A204.1 (cell line): ENCODE measurements around the gene BTBD9.

ENCODE experiments used
- FAIRE-seq: peaks from 2 replicates; lab custom pipeline; 2012; peaks lifted over from hg19 to GRCh38; lab: Jason Lieb, UNC

The BTBD9 gene

GRCh38 chr6:38236631-38237030, 403.1 kb downstream of the BTBD9 start:
- no peak for FAIRE-seq

GRCh38 chr6:38234934-38235682, 404.6 kb downstream of the BTBD9 start:
- FAIRE-seq: no peak

GRCh38 chr6:38234141-38234540, 405.6 kb downstream of the BTBD9 start:
- no peak for FAIRE-seq

GRCh38 chr6:38233161-38233791, 406.5 kb downstream of the BTBD9 start:
- no peak for FAIRE-seq

- FAIRE-seq: no peak
Observed at GRCh38 chr6:38225766-38226165, 414.0 kb downstream of the BTBD9 start.

- no peak for FAIRE-seq
Observed at GRCh38 chr6:38221251-38221650, 418.5 kb downstream of the BTBD9 start.

GRCh38 chr6:38220069-38220723, 419.5 kb downstream of the BTBD9 start:
- no peak for FAIRE-seq

- FAIRE-seq: no peak
Observed at GRCh38 chr6:38218235-38218634, 421.5 kb downstream of the BTBD9 start.

GRCh38 chr6:38216451-38216850, 423.3 kb downstream of the BTBD9 start:
- no peak for FAIRE-seq

GRCh38 chr6:38215651-38216311, 423.9 kb downstream of the BTBD9 start:
- no peak for FAIRE-seq

- no peak for FAIRE-seq
Observed at GRCh38 chr6:38215225-38215624, 424.5 kb downstream of the BTBD9 start.

GRCh38 chr6:38214159-38214558, 425.6 kb downstream of the BTBD9 start:
- no peak for FAIRE-seq

- FAIRE-seq: no peak
Observed at GRCh38 chr6:38213251-38213658, 426.5 kb downstream of the BTBD9 start.

- FAIRE-seq: no peak
Observed at GRCh38 chr6:38212579-38212978, 427.1 kb downstream of the BTBD9 start.

- no peak for FAIRE-seq
Observed at GRCh38 chr6:38212116-38212515, 427.6 kb downstream of the BTBD9 start.

- no peak for FAIRE-seq
Observed at GRCh38 chr6:38209371-38210260, 430.1 kb downstream of the BTBD9 start.

GRCh38 chr6:38208028-38208427, 431.7 kb downstream of the BTBD9 start:
- FAIRE-seq: no peak

GRCh38 chr6:38207375-38207774, 432.4 kb downstream of the BTBD9 start:
- no peak for FAIRE-seq

GRCh38 chr6:38198219-38198618, 441.5 kb downstream of the BTBD9 start:
- FAIRE-seq: no peak

- no peak for FAIRE-seq
Observed at GRCh38 chr6:38195113-38195635, 444.6 kb downstream of the BTBD9 start.

- FAIRE-seq: no peak
Observed at GRCh38 chr6:38194589-38194988, 445.1 kb downstream of the BTBD9 start.

- no peak for FAIRE-seq
Observed at GRCh38 chr6:38194282-38194572, 445.5 kb downstream of the BTBD9 start.
